ENCODE results near the gene SIMC1. TPM values are rescaled to one million over a fixed set of nuclear protein-coding genes. Genes with fewer than 3 reads are reported as not detected.

The SIMC1 gene
- polyA plus RNA-seq, 1 of the 3 experiments (the other 2 are of a cell fraction): 12.4 TPM

DNA sequence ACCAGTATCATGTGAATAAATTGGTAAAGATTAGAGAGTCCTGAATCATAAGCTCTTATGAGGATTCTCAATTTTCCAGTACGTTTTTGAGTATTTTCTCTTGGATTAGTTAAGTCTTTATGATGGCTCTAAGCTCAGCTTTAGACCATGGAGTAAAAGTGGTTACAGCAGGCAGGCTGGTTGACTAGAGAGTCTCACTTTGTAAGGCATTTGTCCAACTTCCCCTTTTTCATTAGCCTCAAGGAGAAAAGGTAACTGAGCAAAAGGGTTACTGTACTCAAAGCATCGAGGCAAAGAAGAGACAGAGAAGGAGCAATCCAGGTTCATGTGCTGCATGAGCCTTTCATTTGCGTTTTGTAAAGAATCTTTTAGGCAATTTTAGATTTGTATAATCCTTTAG lies 141.7 kb downstream of the SIMC1 start:
- Histone ChIP-seq H2AFZ (ENCODE audit: low read depth) (no peak overlapping the region), H3F3A (replicated peaks; ENCODE audit: insufficient read depth) (peaks cover 3% of the 10 kb centered on the region), H3K9ac (no peak overlapping the region), H3K27ac (ENCODE audit: low read depth in 2 of 2, low read length in 1 of 2) (no peak overlapping the region), H3K9me3 (no peaks in the 10 kb centered on the region), H3K4me2 (no peak overlapping the region), H3K9me2 (no peaks in the 10 kb centered on the region), H3K27me3 (ENCODE audit: insufficient read depth) (no peaks in the 10 kb centered on the region), H3K79me2 (ENCODE audit: insufficient read depth) (no peaks in the 10 kb centered on the region), H3K4me3 (ENCODE audit: low read depth in 2 of 2, low read length in 1 of 2) (no peak overlapping the region), H3K4me1 (ENCODE audit: control insufficient read depth in 1 of 2, insufficient read depth in 2 of 2, low read depth in 1 of 2, low read length in 1 of 2) (no peaks in the 10 kb centered on the region; a peak in 1 of 4 replicates), H3K36me3 (replicated peaks in 1 of 2; ENCODE audit: control insufficient read depth in 1 of 2, insufficient read depth in 2 of 2, low read length in 1 of 2) (peaks cover 17 to 38% of the 10 kb centered on the region in 2 experiments), H4K20me1 (ENCODE audit: insufficient read depth) (no peaks in the 10 kb centered on the region)
- ChIA-PET CTCF (no interaction called here), POLR2A (interaction anchor here (0.6 to 1.3 kb wide), 2 partner anchors 8 to 10 kb away, joined by 3 read pairs; partner anchors contain the start of genes HIGD2A and NOP16)
- no peak for DNase-seq
- TF ChIP-seq EP300 (IDR thresholded peaks at IDR 0.05; ENCODE audit: borderline replicate concordance in 1 of 2, low read depth in 1 of 2, low read length in 1 of 2) (no peak), TCF12 (IDR thresholded peaks at IDR 0.05) (no peak), FOXJ3 (CRISPR knock-in tag; IDR thresholded peaks at IDR 0.05) (no peak), NRF1 (IDR thresholded peaks at IDR 0.05; ENCODE audit: low read depth, low read length) (no peak), YY1 (IDR thresholded peaks at IDR 0.05; ENCODE audit: low read depth) (no peak), MEF2A (IDR thresholded peaks at IDR 0.05; ENCODE audit: borderline replicate concordance, low read depth) (no peak)
- WGBS (ENCODE audit: low lambda C conversion rate): 88% methylated on average over 3 of the region's 3 CpGs

DNA sequence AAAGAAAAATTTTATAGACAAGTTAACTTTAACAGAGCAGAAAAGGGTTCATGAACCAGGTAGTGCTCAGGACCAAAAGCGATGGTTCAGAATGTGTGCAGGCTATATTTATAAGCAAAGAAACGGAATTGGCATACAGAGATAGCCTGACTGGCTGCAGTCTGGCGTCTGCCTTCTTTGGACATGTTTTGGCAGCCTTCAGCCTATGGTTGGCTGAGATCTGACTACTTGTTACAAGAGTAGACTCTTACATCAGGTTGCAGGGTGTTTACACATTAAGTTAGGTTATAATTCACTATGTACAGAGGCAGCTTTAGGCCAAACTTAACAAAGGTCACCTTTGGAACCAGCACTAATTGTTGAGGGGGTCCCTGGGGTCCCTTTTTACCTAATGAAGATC lies 143.2 kb downstream of the SIMC1 start:
- no peak for TF ChIP-seq SIN3A (IDR thresholded peaks at IDR 0.05; ENCODE audit: borderline replicate concordance, low read depth, low read length)
- no peak for TF ChIP-seq TCF12 (IDR thresholded peaks at IDR 0.05)
- TF ChIP-seq ZBTB33 (IDR thresholded peaks at IDR 0.05; ENCODE audit: borderline replicate concordance, low read depth): no peak
- TF ChIP-seq, protein P1, sequence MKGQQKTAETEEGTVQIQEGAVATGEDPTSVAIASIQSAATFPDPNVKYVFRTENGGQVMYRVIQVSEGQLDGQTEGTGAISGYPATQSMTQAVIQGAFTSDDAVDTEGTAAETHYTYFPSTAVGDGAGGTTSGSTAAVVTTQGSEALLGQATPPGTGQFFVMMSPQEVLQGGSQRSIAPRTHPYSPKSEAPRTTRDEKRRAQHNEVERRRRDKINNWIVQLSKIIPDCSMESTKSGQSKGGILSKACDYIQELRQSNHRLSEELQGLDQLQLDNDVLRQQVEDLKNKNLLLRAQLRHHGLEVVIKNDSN (IDR thresholded peaks at IDR 0.05; ENCODE audit: borderline replicate concordance, low read depth): no peak
- TF ChIP-seq, protein P2, sequence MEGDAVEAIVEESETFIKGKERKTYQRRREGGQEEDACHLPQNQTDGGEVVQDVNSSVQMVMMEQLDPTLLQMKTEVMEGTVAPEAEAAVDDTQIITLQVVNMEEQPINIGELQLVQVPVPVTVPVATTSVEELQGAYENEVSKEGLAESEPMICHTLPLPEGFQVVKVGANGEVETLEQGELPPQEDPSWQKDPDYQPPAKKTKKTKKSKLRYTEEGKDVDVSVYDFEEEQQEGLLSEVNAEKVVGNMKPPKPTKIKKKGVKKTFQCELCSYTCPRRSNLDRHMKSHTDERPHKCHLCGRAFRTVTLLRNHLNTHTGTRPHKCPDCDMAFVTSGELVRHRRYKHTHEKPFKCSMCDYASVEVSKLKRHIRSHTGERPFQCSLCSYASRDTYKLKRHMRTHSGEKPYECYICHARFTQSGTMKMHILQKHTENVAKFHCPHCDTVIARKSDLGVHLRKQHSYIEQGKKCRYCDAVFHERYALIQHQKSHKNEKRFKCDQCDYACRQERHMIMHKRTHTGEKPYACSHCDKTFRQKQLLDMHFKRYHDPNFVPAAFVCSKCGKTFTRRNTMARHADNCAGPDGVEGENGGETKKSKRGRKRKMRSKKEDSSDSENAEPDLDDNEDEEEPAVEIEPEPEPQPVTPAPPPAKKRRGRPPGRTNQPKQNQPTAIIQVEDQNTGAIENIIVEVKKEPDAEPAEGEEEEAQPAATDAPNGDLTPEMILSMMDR (IDR thresholded peaks at IDR 0.05): no peak
- TF ChIP-seq NRF1 (IDR thresholded peaks at IDR 0.05; ENCODE audit: low read depth, low read length): no peak
- TF ChIP-seq RXRA (IDR thresholded peaks at IDR 0.05; ENCODE audit: borderline replicate concordance, low read depth): no peak
- no peak for TF ChIP-seq JUND (IDR thresholded peaks at IDR 0.05)
- Histone ChIP-seq H3K4me3 (ENCODE audit: low read depth in 2 of 2, low read length in 1 of 2) (no peak overlapping the region), H4K20me1 (ENCODE audit: insufficient read depth) (no peaks in the 10 kb centered on the region), H3K4me2 (no peak overlapping the region), H3K27ac (ENCODE audit: low read depth in 2 of 2, low read length in 1 of 2) (no peak overlapping the region), H3K27me3 (ENCODE audit: insufficient read depth) (no peaks in the 10 kb centered on the region), H2AFZ (ENCODE audit: low read depth) (no peak overlapping the region), H3K9me2 (no peaks in the 10 kb centered on the region), H3F3A (replicated peaks; ENCODE audit: insufficient read depth) (peaks cover 3% of the 10 kb centered on the region), H3K36me3 (replicated peaks in 1 of 2; ENCODE audit: control insufficient read depth in 1 of 2, insufficient read depth in 2 of 2, low read length in 1 of 2) (peaks cover 23 to 53% of the 10 kb centered on the region in 2 experiments), H3K9ac (no peak overlapping the region), H3K79me2 (ENCODE audit: insufficient read depth) (peaks cover 15% of the 10 kb centered on the region), H3K9me3 (no peaks in the 10 kb centered on the region), H3K4me1 (ENCODE audit: control insufficient read depth in 1 of 2, insufficient read depth in 2 of 2, low read depth in 1 of 2, low read length in 1 of 2) (peaks cover 0 to 4% of the 10 kb centered on the region in 2 experiments; a peak in 2 of 4 replicates)
- POLR2A ChIA-PET: interaction anchor here (1.1 kb wide), 1 partner anchor 19 kb away, joined by 3 read pairs; no protein-coding TSS in a partner anchor
- WGBS (ENCODE audit: low lambda C conversion rate): 89% methylated on average over 3 of the region's 3 CpGs
- CTCF ChIA-PET: no interaction called here
- DNase-seq: no peak

Measured in SK-N-SH (cell line).